Stimulated activated CD4-positive, alpha-beta T cell treated with anti-CD3 and anti-CD28 coated beads, Interleukin-2, amount 100 ng/mL, for 48 hours (primary cell): ENCODE measurements around the gene HYAL2.

Experiments used
- DNase-seq, 2 donors: peaks; one replicate each; pipeline ENCODE4 v3.0.0-alpha.2; 2020

Gene HYAL2

GRCh38 chr3:50303013-50303815 is 19.3 kb downstream of the HYAL2 start, which contains the start of gene HYAL1:
Gene HYAL1, minus strand, starts transcription at chr3:50303574. Its CDS starts 618 bp downstream, at chr3:50302956.
- DNase-seq = no peak

GRCh38 chr3:50302095-50303012 is 20.2 kb downstream of the HYAL2 start:
- no peak for DNase-seq

DNA sequence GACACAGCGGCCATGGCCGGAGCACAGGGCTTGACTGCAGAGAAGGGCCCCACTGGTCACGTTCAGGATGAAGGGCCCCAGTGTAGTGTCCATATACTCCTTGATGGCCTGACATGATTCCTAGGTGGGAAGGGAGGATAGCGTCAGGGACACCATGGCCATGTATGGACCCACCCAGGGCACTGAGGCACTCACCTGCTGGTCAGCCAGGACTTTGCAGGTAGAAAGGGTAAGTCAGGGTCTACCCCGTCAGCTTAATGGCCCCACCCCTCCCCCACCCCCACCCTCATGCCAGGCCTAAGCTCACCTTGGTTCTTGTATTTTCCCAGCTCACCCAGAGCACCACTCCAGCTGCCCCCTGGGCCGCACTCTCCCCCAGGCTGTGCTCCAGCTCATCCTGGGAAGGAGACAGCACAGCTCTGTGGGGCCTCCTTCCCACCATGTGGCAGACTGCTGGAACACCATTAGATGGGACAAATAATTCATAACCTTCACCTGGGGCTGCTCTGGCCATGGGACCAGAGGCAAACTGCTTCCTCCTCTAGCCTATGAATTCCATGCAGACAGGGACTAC is 21.8 kb downstream of the HYAL2 start:
- DNase-seq = no peak

- DNase-seq = no peak
Measured at GRCh38 chr3:50299929-50300680, 22.4 kb downstream of the HYAL2 start.

DNA sequence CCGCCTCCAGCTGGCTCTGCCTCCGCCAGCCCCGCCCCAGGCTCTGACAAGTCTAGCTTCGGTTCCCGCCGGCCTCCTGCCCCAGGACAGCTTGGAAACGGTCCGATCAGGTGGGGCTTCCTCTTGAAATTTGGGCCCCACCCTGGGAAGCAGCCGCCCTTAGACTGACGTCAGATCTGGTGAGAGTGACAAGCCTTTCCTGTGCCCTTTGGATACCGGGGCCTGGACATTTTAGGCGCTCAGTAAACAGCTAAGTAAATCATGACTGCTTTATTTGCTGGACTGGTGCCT is 23.0 kb downstream of the HYAL2 start:
- no peak for DNase-seq

GRCh38 chr3:50298836-50299637 is 23.5 kb downstream of the HYAL2 start, which contains the start of the genes HYAL3 and NAA80:
Gene HYAL3, minus strand, starts transcription at chr3:50299405. Its CDS starts 3,803 bp downstream, at chr3:50295602.
Gene NAA80, minus strand, starts transcription at chr3:50299405. Its CDS starts 1,942 bp downstream, at chr3:50297463.
- DNase-seq = peak; percentile 97 to 99

DNA sequence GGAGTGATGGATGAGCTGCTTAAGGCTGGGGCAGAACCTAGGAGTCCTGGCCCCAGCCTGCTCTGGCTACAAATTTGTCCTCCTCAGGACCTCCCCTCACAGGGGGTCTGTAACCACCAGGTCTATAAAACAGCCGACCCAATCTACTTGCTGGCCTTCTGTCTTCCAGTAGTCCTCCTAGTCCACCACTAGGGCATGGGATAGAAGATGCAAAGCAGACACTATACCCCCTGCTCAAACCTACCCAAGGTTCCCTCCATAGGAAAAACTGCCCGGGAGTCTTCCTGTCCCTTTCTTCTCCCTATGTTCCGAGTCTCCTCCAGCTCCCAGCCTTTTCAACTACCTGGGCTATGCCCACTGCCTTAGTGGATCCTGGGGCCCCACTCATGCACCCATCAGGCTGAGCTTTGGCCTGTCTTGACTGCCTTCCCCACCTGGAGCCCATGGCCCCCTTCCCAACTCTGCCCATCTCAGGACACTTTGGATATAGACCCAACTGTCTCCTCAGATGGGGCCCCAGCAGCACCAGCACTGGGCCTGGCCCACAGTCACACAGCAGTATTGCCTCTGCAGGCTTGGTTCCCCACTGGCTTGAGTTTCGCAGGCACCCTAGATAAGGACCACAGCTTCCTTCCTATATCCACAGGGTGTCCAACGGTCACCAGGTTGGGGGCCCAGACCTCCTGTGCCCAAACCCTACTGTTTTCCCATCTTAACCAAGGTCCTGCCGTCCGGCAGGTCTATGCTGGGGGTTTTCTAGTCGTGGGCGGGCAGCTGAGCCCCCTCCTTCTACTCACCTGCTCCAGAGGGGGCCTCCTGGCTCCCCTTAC is 24.4 kb downstream of the HYAL2 start:
- no peak for DNase-seq

GRCh38 chr3:50297384-50297775 is 25.2 kb downstream of the HYAL2 start:
- no peak for DNase-seq

- DNase-seq = no peak
Measured at GRCh38 chr3:50296721-50297383, 25.7 kb downstream of the HYAL2 start.

DNA sequence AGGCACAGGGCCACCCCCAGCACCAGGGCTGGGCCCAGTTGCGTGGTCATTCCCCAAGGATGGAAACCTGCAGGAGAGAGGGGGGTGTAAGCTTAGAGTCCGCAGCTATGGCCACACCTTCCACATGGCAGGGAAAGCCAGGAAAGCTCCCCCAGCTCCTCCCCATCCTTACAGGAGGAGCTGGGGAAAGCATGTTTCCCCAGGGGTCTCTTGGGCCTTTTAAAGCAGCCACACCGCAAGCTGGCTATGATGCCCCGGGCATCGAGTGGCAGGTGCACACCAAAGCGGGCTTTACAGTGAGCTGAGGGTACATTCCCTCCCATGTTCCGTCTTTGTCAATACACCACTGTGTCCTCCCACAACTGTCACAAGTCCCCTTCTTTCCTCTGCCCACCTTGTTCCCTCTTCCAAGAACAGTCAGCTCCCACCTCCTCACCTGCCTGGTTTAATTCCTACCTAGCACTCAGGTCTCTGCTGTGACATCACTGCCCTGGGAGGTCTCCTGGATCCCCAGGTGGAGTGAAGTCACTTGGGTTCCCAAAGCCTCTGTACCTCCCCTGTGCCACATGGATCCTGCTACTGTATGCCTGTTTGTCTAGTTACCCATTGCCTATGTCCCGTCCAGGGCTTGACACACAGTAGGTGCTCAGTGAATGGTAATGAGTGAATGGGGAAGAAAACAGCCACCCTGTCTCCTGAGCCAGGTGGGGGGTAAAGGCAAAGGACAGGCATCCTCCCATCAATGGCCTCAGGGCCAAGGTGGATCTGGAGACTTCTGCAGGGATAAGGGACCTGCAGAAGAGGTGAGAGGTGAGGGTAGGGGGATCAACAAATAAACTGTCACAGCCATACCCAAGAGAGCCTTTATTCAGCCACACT is 26.8 kb downstream of the HYAL2 start:
- DNase-seq = no peak

- no peak for DNase-seq
Measured at GRCh38 chr3:50294492-50295403, 27.8 kb downstream of the HYAL2 start.

DNA sequence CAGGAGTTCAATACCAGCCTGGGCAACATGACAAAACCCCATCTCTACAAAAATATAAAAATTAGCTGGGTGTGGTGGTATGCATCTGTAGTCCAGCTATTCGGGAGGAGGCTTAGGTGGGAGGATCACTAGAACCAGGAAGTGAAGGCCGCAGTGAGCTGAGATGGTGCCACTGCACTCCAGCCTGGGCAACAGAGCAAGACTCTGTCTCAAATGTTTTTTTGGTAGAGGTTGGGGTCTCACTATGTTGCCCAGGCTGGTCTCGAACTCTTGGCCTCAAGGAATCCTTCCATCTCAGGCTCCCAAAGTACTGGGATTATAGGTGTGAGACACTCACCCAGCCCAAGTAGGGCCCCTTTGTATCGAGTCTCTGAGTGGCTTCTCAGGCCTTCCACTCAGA is 28.5 kb downstream of the HYAL2 start:
- DNase-seq = no peak

DNA sequence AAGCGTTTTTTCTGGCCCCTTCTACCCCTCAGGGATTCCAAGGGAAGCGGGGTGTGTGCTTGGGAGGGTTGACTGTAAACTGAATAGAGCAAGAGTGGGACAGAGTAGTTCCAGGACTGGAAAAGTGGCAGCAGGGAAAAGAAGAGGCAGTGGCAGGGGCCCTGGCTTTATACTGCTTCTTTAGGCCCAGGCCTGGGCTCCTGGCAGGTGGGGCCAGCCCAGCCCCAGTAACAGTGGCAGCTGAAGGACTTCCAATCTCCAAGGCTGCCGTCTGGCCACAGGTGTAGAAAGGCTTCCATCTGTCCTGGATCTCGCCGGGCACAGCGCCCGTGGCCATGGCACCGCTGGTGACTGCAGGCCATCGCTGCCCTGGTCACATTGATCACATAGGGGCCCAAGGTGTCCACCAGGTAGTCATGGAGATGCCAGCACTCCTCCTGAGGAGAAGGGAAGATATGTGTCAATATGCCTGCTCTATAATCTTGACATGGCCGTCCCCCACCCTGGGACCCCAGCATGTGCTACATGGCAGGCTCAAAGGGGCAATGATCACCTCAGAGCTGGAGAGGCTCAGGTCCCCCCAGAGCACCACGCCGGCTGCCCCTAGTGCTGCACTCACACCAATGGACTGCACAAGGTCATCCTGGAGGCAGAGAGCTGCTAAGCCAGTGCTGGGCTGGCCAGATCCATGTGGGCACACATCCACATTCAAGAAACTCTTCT is 29.3 kb downstream of the HYAL2 start:
- DNase-seq = no peak

DNA sequence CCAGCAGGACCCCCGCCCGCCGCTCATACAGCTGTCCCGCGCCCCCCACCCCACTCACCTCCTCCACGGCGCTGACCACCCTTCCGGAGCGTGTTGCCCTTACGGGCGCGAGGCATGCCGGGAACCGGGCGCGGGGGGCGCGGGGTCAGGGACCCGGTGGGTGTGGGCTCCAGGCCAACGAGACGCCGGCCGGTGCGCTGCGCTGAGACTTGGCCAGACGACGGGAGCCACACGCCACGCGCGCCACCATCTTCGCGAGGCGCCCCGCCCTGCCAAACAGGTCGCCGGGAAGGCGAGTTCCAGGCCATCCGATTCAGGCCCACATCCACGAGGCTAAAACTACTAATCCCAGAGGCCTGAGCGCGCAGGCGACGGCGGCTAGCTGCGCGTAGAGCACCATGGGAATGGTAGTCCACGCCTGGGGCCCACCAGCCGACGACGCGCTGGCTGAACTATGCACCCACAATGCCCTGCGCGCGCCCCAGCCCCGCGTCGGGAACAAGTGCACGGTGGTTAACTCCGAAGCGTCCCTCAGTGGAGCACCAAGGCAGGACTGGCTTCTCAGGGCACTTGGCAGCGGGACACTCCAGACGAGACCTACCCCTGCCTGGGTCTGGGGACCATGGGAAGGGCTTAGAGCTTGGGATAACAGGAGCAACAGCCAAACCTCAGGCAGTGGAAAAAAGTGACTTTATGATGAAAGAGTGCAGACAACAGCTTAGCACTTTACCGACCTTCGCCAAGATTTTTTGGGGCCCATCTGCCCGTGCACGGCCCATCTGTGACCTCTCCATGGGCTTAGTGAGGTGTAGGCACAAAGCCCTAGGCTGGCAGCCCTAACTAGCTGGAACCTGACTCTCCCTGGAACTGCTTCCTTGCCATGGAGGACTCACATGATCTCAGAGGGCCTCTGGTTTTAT is 30.1 kb downstream of the HYAL2 start, which contains the start of gene IFRD2:
Gene IFRD2 (minus strand): TSS at position 271 of the 920 bp plus-strand sequence. CDS start 155 bp downstream, at position 116.
- peak; percentile 87 to 91 for DNase-seq

DNA sequence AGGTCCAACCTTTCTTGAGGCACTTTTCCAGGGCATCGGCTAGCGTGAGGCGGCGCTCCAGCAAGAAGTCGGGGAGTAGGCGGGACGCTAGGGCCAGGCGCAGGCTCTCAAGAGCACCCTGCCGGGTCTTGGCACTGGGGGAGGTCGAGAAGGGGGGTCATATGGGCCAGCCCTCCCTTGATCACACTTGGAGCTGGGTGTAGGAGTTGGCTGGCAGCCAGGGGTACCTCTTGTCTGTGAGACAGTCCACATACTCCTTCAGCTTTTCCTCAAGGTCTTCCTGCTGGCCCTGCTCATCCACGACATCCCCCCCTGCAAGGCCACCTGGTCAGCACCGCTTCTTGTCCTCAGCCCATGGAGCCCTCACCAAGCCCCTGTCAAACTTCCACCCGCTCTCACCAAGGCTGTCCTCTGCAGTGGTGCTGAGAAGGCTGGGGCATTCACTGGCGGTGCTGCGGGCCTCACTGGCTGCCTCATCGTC is 32.3 kb downstream of the HYAL2 start:
- DNase-seq = no peak

DNA sequence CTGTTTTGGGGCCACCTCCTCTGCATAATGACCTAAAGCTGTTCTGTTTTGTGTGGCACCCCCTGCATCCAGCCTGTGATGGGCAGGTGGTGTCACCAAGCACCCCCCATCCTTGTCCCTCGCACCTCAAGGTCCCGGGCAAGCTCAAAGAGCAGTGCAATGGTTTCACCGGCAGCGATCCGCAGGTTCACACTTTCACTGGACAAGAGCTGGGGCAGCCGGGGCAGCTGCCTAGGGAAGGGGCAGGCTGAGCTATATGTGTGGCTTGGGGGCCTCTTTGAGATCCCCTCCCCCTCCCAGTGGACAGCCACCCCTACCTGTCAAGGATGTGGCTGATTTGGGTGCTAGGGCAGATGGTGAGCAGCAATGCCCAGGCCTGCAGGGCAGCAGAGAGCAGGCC is 33.4 kb downstream of the HYAL2 start:
- no peak for DNase-seq
